MCF 10A (cell line): ENCODE results near the gene GCLM. TPM values are rescaled to one million over a fixed set of nuclear protein-coding genes. Genes with fewer than 3 reads are reported as not detected.

ENCODE experiments used
- Bru-seq: library from RNA; stranded (reverse); fragments of 400-500 nt; gene quantifications from one replicate; lab custom pipeline; 2021; lab: Mats Ljungman, UMichigan
- BruChase-seq, 2 experiments: library from RNA; stranded (reverse); fragments of 400-500 nt; gene quantifications; one replicate each; lab custom pipeline; 2021; lab: Mats Ljungman, UMichigan
- BruUV-seq: library from RNA; stranded (reverse); fragments of 400-500 nt; replicated peaks from 2 replicates; lab custom pipeline; 2021; lab: Mats Ljungman, UMichigan
- CTCF ChIA-PET: fragments of 300-600 bp; sonication (Branson Sonifier 250); formaldehyde crosslinking; extraction: SDS; loops from one replicate; lab custom pipeline; 2021; ENCODE audit warnings: antibody characterized with exemption, inconsistent platforms; lab: Yijun Ruan, JAX
- POLR2A ChIA-PET: fragments of 300-600, 350-650 bp; sonication (Branson Sonifier 250); formaldehyde crosslinking; extraction: SDS; loops from one replicate; lab custom pipeline; 2020; ENCODE audit warnings: antibody characterized with exemption, inconsistent platforms; lab: Yijun Ruan, JAX
- DNase-seq: peaks from one replicate; pipeline ENCODE4 v3.0.0-alpha.2; 2018; ENCODE audit not compliant: unreplicated experiment
- H3K27ac Mint-ChIP-seq: one replicate; pipeline ENCODE4 v1.8.0; 2022; ENCODE audit warnings: mild to moderate bottlenecking, low read depth, mixed read lengths; ENCODE audit not compliant: unreplicated experiment
- H3K27me3 Mint-ChIP-seq: one replicate; pipeline ENCODE4 v1.8.0; 2022; ENCODE audit warnings: mixed read lengths; ENCODE audit not compliant: insufficient read depth, unreplicated experiment
- H3K36me3 Mint-ChIP-seq: one replicate; pipeline ENCODE4 v1.8.0; 2022; ENCODE audit warnings: mild to moderate bottlenecking, moderate library complexity, mixed read lengths; ENCODE audit not compliant: insufficient read depth, unreplicated experiment
- H3K4me1 Mint-ChIP-seq: one replicate; pipeline ENCODE4 v1.8.0; 2022; ENCODE audit warnings: mixed read lengths; ENCODE audit not compliant: insufficient read depth, unreplicated experiment
- H3K4me3 Mint-ChIP-seq: one replicate; pipeline ENCODE4 v1.8.0; 2022; ENCODE audit warnings: mild to moderate bottlenecking, moderate library complexity, mixed read lengths; ENCODE audit not compliant: unreplicated experiment
- H3K9me3 Mint-ChIP-seq: one replicate; pipeline ENCODE4 v1.8.0; 2022; ENCODE audit warnings: mixed read lengths; ENCODE audit not compliant: unreplicated experiment
- intact Hi-C: fragments of 100-400 bp; cut with micrococcal nuclease; formaldehyde crosslinking; loops from 2 replicates; pipeline ENCODE4 v1.14.1; 2022
- long read RNA-seq: library from polyadenylated mRNA; stranded (forward); transcript quantifications from one replicate; pipeline ENCODE4 v2.0.0, GENCODE V29; 2022
- total RNA-seq: library from RNA; stranded (reverse); gene quantifications from 2 replicates; pipeline ENCODE4 v1.2.3, GENCODE V29; 2022
- TF ChIP-seq, protein P1 (sequence below): fragments of 200-600 bp; IDR thresholded peaks from one replicate; pipeline ENCODE4 v1.8.0; 2022; ENCODE audit warnings: antibody characterized with exemption, mild to moderate bottlenecking; ENCODE audit not compliant: unreplicated experiment

Gene GCLM, protein sequence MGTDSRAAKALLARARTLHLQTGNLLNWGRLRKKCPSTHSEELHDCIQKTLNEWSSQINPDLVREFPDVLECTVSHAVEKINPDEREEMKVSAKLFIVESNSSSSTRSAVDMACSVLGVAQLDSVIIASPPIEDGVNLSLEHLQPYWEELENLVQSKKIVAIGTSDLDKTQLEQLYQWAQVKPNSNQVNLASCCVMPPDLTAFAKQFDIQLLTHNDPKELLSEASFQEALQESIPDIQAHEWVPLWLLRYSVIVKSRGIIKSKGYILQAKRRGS
- total RNA-seq (21.1 and 21.3 TPM in 2 replicates), Bru-seq, nascent RNA (percentile 79 among the genes with signal in this experiment), BruChase-seq, experiment 1, labeled RNA remaining after a 6-hour chase (percentile 92 among the genes with signal in this experiment), BruChase-seq, experiment 2, labeled RNA remaining after a 2-hour chase (percentile 84 among the genes with signal in this experiment)
- long read RNA-seq, full-length matches to known transcripts = 84 of 90 reads
- long read RNA-seq, partial matches to known transcripts = 0 of 90 reads
- long read RNA-seq, other reads (novel, unspliced or antisense) = 6 of 90 reads

DNA sequence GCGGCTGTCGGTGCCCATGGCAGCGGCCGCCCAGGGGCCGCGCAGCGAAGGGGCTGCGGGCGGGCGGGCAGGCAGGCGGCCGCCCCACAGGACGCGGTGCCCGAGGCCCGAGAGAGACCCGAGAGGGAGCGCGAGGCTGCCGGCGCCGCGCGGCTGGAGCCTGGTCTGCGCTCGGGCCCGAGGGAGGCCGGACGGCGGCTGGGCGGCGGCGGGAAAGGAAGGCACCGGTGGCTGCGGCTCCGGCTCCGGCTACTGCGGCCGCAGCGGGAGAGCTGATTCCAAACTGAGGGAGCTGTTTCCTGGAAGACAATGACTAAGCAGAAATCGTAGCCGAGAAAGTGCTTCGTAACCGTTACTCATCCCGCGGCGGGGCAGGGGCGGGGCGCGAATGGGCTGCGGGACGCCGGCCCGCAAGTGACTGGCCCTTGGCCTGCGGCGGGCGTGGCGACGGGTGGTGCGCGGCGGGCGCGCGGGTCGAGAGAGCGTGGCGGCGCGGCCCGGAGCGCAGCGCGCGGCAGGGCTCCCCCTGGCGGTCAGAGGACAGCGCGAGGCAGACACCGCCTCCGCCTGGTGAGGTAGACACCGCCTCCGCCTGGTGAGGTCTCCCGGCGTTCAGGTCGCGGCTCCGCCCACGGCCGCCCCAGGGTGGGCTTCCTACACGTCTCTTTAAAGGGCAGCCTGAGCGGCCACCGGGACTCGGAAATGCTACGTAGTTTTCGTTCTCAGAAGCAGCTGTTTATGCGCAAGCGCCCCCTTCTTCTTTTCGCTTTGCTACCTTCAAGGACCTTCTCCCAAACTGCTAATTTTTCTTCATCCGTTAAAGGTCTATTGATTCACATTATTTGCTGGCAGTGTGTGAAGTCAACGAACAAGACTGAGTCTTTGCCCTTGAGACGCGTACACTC lies at the start of gene GCLM:
Gene GCLM, minus strand, starts transcription at position 285 of the 905 bp plus-strand sequence. Its CDS starts 267 bp downstream, at position 18.
- H3K27ac Mint-ChIP-seq = peak within 1 kb of the TSS; percentile 17
- peaks cover 7% of the 10 kb centered on the region for H3K9me3 Mint-ChIP-seq
- peak within 1 kb of the TSS; percentile 81 for H3K4me3 Mint-ChIP-seq
- intact Hi-C loops = no loop called here
- CTCF ChIA-PET = interaction anchor here (0.5 to 1.9 kb wide), 34 partner anchors 9 to 770 kb away, joined by 3 to 20 read pairs (median 4); no protein-coding TSS in a partner anchor
- H3K36me3 Mint-ChIP-seq = no peaks in the 10 kb centered on the region
- H3K4me1 Mint-ChIP-seq = peaks cover 16% of the 10 kb centered on the region
- H3K27me3 Mint-ChIP-seq = peaks cover 23% of the 10 kb centered on the region
- POLR2A ChIA-PET = interaction anchor here (0.6 to 2.0 kb wide), 9 partner anchors 9 to 463 kb away, joined by 3 to 30 read pairs (median 3); partner anchors contain the start of gene DNTTIP2
- peak; percentile 95 for DNase-seq
- TF ChIP-seq, protein P1, sequence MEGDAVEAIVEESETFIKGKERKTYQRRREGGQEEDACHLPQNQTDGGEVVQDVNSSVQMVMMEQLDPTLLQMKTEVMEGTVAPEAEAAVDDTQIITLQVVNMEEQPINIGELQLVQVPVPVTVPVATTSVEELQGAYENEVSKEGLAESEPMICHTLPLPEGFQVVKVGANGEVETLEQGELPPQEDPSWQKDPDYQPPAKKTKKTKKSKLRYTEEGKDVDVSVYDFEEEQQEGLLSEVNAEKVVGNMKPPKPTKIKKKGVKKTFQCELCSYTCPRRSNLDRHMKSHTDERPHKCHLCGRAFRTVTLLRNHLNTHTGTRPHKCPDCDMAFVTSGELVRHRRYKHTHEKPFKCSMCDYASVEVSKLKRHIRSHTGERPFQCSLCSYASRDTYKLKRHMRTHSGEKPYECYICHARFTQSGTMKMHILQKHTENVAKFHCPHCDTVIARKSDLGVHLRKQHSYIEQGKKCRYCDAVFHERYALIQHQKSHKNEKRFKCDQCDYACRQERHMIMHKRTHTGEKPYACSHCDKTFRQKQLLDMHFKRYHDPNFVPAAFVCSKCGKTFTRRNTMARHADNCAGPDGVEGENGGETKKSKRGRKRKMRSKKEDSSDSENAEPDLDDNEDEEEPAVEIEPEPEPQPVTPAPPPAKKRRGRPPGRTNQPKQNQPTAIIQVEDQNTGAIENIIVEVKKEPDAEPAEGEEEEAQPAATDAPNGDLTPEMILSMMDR = peak; percentile 89
- BruUV-seq = no TSS peak

DNA sequence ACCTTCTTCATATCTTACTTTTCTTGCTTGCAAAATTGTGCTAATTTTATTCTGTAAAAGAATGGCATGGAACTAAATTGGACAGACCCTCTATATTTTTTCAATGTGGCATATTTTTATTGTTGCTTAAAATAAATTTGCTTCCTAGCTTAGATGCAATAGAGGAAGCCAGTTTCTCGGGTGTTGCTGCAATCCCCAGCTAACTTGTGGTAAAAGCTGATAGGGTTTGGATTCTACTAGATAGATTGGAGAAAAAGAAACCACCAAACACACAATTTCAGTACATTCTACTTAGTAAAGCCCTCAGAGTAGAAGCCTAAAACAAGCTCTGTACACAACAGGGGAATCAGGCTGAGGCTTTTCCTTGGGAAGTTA lies 49.5 kb upstream of the GCLM start:
- DNase-seq = no peak
- TF ChIP-seq, protein P1 = no peak
- H3K9me3 Mint-ChIP-seq = peaks cover 18% of the 10 kb centered on the region
- BruUV-seq = no TSS peak
- CTCF ChIA-PET = interaction anchor here (0.5 to 2.1 kb wide), 5 partner anchors 8 to 1898 kb away, joined by 3 to 9 read pairs (median 4); no protein-coding TSS in a partner anchor
- POLR2A ChIA-PET = interaction anchor here (1.3 kb wide), 1 partner anchor 11 kb away, joined by 4 read pairs; no protein-coding TSS in a partner anchor
- peaks cover 13% of the 10 kb centered on the region for H3K4me1 Mint-ChIP-seq
- no peaks in the 10 kb centered on the region for H3K36me3 Mint-ChIP-seq
- H3K4me3 Mint-ChIP-seq = no peak overlapping the region
- intact Hi-C loops = no loop called here
- H3K27me3 Mint-ChIP-seq = no peaks in the 10 kb centered on the region
- no peak overlapping the region for H3K27ac Mint-ChIP-seq

DNA sequence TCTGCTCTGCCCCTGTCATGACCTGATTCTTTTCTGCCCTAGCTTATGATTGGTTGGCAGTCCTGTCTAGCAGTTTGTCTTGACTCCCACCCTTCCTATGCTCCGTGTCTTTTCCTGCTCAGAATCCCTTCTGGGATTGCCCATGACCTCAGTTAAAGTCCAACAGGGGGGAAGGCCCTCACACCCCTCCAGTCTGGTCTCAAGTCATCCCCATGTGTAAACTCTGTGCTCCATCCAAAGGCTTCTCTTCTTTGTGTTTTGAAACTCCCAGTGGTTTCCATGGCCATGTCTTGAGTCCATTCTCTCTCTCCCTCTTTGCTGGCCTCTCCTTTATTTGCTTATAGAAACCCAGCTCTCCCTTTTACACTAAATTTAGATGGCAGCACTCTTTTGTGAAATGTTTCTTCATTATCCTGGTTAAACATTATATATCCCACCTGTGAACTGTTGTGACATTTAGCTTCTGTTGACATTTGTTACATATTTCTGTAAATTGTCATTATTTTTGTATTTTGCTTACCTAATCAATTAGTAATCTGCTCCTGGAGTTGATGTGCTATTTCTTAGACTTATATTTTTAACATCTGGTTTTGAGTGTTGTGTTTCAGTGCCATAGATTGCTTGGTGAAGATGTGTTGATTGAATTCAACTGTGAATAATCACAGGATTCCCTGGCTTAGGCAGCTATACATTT lies 48.9 kb upstream of the GCLM start:
- Mint-ChIP-seq H3K4me1 (peaks cover 13% of the 10 kb centered on the region), H3K27ac (no peak overlapping the region), H3K9me3 (peaks cover 18% of the 10 kb centered on the region), H3K27me3 (no peaks in the 10 kb centered on the region), H3K36me3 (no peaks in the 10 kb centered on the region), H3K4me3 (no peak overlapping the region)
- intact Hi-C loops = no loop called here
- TF ChIP-seq, protein P1 = no peak
- POLR2A ChIA-PET = interaction anchor here (0.7 to 1.3 kb wide), 2 partner anchors 11 to 44 kb away, joined by 3 to 4 read pairs; no protein-coding TSS in a partner anchor
- CTCF ChIA-PET = interaction anchor here (0.8 to 2.1 kb wide), 2 partner anchors 48 to 104 kb away, joined by 3 to 9 read pairs; no protein-coding TSS in a partner anchor
- BruUV-seq = no TSS peak
- DNase-seq = no peak
